Erythroblast (primary cell): ENCODE results near the gene FREM2.

Experiments used
- GATA1 ChIP-seq: IDR thresholded peaks from 2 replicates; pipeline ENCODE4 v1.6.1; 2011; ENCODE audit warnings: low read depth, mild to moderate bottlenecking, control low read depth, low read length, moderate library complexity
- POLR2A ChIP-seq: IDR thresholded peaks from 2 replicates; pipeline ENCODE4 v1.6.1; 2011; ENCODE audit warnings: mild to moderate bottlenecking, low read length

DNA sequence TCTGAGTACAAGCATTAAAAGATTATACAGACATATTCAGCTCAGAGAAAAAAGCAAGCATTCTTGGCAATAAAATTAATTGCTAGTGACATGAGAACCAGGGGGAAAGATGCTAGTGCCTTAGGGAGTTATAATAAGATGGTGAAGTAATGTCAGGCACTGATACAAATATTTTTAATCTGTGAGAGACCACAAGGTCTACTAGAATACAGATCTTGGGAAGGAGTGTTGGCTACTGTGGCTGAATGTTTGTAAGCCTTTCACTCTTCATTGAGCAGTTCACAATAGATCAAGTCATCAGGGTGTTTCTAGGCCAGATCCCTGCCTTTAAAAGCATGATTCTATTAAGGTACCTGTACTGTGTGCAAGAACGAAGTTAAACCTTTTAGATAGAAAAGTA, 16.4 kb downstream of the FREM2 start:
- no peak for TF ChIP-seq POLR2A
- no peak for TF ChIP-seq GATA1
